GM18858 (cell line): ENCODE data around the gene COMMD4.
"Not testable (repeated sequence)": the region's sequence is repeated elsewhere in the genome, so short reads cannot be mapped to it uniquely, and the experiment has no call there.

Experiments
- ATAC-seq: cut with Tn5 transposase; IDR thresholded peaks from one replicate; pipeline ENCODE4 v1.9.1; 2021; ENCODE audit not compliant: unreplicated experiment

The COMMD4 gene

GRCh38 chr15:75335705-75336355, at the start of gene COMMD4:
Gene COMMD4 (plus strand): TSS chr15:75336063. CDS start chr15:75336090, 27 bp downstream.
- peak; percentile 56 for ATAC-seq

- not testable (repeated sequence) for ATAC-seq
These were observed 42.2 kb upstream of the COMMD4 start for GRCh38 chr15:75293660-75294059.

DNA sequence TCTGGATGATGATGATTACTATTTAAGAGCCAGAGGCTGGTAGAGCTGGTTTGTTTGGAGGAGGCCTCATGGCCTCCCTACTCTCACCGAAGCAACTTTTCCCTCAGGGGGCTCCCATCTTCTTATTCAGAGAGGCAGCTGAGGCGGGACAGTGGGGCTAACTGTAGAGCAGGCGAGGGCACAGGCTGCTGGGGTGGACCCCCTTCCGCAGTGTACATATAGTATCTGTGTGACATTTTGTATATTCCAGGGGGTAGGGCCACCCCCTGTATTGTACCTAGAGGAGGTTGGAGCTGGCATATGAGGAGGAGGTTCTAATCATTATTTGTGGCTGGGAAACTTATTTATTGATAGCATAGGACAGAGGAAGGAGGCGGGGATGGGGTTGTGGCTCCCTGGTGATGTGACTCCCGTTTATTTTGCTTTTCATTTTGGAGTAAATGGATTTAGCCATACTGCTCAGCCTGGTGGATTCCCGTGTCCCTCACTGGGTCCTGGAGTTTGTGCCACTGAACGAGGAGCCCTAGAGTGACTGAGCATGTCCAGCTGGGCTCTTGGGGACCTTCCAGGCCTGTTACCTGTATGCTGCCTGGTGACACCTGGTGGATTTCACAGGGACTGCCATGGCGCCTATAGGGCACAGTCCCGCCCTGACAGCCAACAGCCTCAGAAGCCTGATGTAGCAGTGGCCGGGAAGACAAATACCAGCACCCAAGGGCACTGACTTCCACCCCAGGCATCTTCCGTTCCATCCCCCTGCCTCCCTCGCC, 37.1 kb upstream of the COMMD4 start:
- ATAC-seq: not testable (repeated sequence)

GRCh38 chr15:75299311-75299688, 36.6 kb upstream of the COMMD4 start:
- not testable (repeated sequence) for ATAC-seq

DNA sequence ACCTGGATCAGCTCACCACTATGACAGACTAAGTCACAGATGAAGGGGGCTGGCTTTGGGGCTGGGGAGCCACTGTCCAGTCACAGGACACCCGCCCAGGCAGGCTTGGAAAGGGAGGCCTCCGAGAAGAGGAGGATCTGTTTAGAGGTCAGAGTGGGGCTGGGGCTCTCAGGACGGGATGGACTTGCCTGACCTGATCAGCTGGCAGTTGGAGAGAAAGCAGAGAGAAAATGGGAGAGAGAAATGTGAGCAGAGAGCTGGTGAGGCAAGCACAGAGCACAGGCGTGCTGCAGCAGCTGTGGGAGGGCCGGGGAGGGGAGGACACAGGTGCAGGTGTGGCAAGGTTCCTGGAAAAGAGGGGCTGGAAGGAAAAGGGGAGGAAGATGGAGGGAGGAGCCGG, 35.8 kb upstream of the COMMD4 start:
- ATAC-seq: not testable (repeated sequence)

DNA sequence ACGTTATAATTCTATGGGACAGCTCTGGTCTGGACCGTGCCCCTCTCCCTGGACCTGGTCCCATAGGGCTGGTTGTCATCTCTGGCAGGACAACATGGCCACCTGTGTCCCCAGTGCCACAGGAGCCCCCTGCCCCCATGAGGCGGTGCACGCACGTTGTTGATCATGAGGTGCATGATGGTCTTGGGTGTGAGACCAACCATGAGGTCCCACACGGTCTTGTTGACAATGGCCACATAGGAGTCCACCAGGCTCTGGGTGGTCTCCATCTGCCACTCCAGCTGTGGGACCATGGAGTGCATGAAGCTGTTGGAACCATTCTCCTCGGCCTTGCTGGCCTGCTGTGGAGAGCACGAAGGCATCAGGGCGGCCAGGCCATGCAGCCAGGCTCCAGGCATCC, 33.5 kb upstream of the COMMD4 start:
- ATAC-seq: no peak

DNA sequence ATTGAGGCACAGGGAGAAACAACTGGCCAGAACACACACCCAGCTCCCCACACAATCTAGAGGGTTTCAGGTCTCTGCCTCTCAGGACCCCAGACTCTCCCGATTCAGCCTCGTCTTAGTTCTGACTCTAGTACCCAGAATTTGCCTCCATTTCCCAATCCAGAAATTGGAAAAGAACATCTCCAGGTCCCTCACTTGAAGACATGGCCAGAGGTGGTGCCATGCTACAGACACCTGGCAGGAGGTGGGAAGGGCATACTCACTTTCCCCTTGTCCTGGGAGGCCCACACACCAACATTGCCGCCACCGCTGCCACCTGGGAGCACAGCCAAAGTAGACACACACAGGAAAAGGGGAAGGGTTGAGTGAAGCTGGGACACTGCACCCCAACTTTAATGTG, 33.1 kb upstream of the COMMD4 start:
- ATAC-seq: not testable (repeated sequence)

DNA sequence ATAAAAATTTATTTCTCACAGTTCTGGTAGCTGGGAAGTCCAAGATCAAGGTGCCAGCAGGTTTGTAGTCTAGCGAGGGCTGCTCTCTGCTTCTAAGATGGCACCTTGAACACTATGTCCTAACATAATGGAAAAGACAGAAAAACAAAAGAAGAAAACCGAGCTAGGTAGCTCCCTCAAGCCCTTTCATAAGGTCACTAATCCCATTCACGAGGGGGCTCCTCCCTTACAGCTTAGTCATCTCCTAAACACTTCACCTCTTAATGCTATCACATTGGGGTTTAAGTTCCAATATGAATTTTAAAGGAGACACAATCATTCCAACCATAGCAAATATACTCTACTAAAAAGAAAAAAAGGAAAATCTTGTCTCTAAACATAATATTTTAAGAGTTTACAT, 29.7 kb upstream of the COMMD4 start:
- no peak for ATAC-seq

GRCh38 chr15:75307778-75308390, 28.0 kb upstream of the COMMD4 start:
- ATAC-seq: no peak

DNA sequence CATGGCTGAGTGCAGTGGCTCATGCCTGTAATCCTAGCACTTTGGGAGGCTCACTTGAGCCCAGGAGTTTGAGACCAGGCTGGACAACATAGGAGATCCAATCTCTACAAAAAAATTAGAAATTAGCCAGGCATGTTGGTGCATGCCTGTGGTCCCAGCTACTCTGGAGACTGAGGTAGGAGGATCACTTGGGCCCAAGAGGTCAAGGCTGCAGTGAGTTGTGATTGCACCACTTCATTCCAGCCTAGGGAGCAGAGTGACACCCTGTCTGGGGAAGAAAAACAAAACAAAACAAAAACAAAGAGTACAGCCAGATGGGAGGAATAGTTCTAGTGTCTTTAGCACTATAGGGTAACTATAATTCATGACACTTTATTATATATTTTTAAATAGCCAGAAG, 26.2 kb upstream of the COMMD4 start:
- ATAC-seq: no peak

DNA sequence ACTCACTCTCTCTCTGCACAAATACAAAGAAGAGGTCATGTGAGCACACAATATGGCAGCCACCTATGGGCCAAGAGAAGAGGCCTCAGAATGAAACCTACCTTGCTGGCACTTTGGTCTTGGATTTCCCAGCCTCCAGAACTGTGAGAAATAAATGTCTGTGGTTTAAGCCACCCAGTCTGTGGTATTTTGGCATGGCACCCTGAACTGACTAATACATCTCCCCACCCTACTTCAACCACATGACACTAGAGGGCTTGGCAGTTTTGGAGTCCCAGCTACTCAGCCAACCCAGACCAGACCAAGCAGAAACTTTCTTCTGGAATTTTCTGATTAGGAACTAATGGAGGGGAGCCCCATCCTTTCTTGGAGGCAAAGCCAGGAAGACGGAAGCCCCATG, 23.3 kb upstream of the COMMD4 start:
- not testable (repeated sequence) for ATAC-seq

- ATAC-seq: no peak
These were observed 22.6 kb upstream of the COMMD4 start for GRCh38 chr15:75313116-75313845.

DNA sequence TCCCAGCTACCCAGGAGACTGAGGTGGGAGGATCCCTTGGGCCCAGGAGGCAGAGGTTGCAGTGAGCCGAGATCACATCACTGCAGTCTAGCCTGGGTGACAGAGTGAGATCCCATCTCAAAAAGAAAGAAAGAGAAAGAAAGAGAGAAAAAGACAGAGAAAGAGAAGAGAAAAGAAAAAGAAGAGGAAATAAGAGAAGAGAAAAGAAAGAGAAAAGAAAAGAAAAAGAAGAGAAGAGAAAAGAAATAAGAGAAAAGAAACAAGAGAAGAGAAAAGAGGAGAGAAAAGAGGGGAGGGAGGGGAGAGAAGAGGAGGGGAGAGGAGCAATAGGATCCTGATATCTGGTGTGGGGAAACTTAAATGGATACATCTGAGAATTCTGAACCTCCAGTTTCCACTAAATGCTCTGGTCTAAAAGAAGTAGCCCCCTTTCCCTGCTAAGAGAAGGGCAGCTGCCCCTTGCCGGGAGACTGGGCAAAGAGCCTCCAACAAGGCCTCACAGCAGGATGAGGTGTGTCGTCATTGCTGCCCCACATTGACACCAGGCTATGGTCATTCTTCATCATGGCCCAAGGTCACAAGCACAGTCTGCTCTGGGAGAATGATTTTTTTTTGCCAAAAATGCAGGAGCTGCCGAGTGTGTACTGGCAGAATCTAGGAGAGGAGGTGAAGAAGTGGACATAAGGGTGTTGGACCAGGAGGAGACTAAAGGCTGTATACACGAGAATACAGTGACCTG, 21.1 kb upstream of the COMMD4 start:
- no peak for ATAC-seq

DNA sequence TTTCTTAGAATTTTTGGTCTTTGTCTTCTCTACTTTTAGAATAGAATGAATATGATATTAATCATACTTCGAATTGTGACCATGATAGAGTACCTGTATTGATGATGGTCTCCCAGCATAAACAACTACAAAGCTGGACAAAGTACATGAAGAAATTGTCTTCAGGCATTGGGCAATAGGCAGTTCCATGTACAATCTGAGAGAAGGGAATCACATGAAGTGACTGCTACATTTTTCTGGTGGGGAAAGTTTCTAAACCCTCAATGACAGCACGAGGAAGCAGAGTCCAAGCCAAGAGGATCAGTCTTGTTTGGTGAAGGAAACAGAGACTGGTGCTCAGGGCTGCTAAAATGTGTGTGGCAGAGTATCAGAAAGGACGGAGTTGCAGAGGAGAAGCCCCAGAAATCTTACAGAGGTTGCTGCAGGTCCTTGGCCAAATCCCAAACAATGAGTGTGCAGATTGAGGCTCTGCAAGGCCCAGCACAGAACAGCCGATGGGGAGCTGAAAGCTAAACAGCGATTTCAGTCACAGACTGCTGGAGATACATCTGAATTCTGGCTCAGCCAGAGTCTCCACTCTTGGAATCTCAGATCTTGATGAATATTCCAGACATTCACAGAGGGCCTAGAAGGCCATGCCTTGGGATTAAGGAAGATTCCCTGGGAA, 16.5 kb upstream of the COMMD4 start:
- ATAC-seq: not testable (repeated sequence)

- no peak for ATAC-seq
These were observed 14.2 kb upstream of the COMMD4 start for GRCh38 chr15:75321711-75322110.

DNA sequence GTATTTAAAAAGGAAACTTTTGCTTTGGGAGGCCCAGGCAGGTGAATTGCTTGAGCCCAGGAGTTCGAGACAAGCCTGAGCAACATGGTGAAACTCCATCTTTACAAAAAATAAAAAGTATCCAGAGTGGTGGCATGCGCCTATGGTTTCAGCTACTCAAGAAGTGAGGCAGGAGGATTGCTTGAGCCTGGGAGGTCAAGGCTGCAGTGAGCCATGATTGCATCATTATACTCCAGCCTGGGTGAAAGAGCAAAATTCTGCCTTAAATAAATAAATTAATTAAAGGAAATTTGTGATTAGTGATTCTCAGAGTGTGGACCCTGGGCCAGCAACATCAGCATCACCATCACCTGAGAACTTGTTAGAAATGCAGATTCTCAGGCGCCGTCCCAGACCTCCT, 9.9 kb upstream of the COMMD4 start:
- no peak for ATAC-seq

GRCh38 chr15:75327005-75327404, 8.9 kb upstream of the COMMD4 start:
- no peak for ATAC-seq

DNA sequence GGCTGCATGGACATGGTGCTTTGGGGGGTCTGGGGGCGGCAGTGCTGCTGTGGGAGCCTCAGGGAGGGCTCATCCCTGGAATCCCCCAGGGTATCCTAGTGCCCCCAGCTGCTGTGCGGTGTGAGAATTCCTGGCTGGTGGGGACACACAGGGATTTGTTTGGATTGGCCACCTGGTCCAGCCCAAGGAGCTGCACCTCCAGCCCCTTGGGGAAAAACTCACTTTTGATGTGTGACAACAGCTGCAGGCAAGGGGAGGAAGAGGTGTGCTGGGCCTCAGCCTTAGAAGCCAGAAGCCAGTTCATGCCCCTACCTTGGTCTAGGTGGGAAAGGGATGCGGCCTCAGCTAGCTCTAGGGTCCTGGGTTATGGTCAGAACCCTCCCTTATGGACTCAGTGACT, 8.4 kb upstream of the COMMD4 start:
- ATAC-seq: no peak

DNA sequence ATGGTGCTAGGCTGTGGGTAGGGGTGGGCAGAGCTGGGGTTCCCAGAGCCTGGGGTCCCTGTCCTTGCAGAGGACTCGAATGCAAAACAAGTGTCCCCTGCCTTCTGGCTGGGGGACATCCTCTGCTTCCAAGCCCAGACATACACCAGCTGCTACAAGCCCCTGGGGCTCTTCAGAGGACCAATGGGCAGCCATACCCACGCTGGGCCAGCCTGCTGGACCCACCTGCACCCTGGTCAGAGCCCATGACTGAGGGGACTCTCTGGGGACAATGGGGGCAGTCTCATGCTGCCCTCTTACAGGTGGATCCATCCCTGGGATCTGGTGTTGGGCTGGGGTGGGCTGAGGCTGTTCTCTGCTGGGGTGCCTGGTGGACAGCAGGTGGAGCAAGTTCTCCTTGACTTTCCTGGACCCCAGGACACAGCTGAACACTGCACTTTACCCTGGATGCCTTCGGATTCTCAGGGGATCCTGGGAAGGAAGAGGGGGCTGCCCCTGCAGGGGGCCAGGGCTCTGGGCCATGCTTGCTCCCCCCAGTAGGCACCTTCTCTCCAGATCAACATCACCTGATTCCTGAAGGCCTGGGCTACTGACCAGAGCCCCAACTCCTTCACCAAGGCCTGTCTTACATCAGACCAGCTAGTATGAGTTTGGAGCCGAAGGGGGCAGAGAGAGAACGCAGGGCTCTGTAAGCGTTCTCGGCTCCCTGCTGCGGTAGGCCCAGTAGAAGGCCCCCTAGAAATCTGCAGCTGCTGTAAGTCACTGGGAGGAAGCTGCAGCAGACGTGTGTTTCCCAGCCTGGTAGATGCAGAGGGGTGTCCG, 7.2 kb upstream of the COMMD4 start:
- no peak for ATAC-seq
